ENCODE results near the gene CD82. TPM values are rescaled to one million over a fixed set of nuclear protein-coding genes. Genes with fewer than 3 reads are reported as not detected.

CD82 gene, protein sequence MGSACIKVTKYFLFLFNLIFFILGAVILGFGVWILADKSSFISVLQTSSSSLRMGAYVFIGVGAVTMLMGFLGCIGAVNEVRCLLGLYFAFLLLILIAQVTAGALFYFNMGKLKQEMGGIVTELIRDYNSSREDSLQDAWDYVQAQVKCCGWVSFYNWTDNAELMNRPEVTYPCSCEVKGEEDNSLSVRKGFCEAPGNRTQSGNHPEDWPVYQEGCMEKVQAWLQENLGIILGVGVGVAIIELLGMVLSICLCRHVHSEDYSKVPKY
- 127 TPM for polyA plus RNA-seq (2012; ENCODE audit: low read depth, missing spikeins)

DNA sequence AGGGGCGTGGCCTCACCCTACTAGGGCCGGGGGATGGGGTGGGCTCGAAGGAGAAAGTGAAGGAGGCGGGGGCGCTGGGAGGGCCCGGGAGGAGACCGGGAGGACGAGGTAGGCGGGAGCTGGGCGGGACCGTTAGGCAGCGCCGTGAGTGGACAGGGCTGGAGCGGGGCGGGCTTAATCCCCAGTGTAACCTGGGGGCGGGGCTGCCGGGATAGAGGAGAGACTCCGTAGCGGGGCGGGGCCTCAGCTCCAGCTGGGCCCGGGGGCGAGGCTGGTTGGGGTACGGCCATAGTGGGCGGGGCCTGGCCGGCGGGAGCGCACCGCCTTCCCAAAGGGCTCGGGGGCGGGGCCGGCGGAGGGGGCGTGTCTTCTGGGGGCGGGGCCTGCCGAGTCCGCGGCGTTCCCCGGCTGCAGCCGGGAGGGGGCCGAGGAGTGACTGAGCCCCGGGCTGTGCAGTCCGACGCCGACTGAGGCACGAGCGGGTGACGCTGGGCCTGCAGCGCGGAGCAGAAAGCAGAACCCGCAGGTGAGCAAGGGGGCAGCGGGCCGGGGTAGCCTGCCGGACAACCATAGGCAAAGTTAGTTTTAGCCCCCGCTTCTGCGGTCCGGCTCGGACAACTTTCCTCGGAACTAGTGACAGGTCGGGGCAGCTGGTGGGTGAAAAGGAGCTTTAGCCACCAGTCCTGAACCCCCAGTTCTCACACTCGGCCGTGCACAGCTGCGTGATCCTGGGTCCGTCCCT lies at the start of gene CD82:
Gene CD82, plus strand, starts transcription at position 453 of the 742 bp plus-strand sequence. CDS start 29,000 bp downstream, outside the sequence.
- peak; percentile 91 for DNase-seq (ENCODE audit: insufficient read length, low spot score)
- TF ChIP-seq PAX5 (IDR thresholded peaks at IDR 0.05; ENCODE audit: insufficient read depth, low read length, severe bottlenecking) (no peak), POLR2AphosphoS5 (IDR thresholded peaks at IDR 0.05; ENCODE audit: low read depth, low read length) (peak; percentile 86), POLR2A (IDR thresholded peaks at IDR 0.05; ENCODE audit: low read depth, low read length) (peak; percentile 89), TAF1 (IDR thresholded peaks at IDR 0.05; ENCODE audit: low read depth, low read length) (peak; percentile 70; the same call in 1 of the 2 replicates), POU2F2 (IDR thresholded peaks at IDR 0.05; ENCODE audit: low read depth, low read length) (0 out of 2 replicates have a peak, but pooled peaks have one; percentile 43), SPI1 (IDR thresholded peaks at IDR 0.05; ENCODE audit: low read depth, low read length) (no peak)
- peak; percentile 99 for FAIRE-seq

DNA sequence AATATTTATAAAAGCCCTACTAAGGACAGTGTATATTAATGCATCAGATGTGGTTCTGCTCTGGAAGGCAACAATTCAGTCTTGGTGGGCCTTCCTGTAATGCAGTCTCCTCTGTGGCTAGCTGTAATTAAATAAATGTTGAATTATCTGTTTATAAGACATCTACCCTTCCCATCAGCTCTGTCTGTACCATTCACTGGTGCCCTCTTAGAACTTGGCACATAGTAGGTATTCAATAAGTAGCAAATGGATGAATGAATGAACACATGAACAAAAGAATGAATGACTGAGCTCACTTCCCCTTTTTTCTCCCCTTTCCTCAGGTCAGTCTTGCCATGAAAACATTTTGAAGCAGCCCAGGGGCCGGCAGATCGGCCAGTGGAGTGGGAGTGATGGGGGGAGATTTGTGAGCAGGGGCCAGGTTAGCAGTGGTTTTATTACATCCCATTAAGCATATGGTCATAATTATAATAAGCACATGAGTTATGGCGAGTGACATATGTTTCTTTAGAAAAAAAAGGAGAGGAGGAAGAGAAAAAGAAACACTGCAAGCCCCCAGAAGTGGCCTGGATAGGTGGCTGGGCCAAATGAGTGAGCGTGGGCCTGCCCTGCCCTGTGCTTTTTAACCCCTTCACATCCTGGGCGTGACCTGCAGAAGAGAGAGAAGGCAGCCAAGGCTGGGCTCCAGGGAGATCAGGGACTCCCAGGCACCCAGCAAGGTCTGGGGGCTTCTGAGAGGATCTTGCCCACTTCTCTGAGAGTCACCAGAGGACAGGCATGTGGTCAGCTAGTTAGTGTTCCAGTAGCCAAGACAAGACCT lies 48.6 kb upstream of the CD82 start:
- DNase-seq (ENCODE audit: insufficient read length, low spot score): no peak
- FAIRE-seq: no peak
- no peak for TF ChIP-seq POLR2A (IDR thresholded peaks at IDR 0.05; ENCODE audit: low read depth, low read length)
- TF ChIP-seq TAF1 (IDR thresholded peaks at IDR 0.05; ENCODE audit: low read depth, low read length): no peak
- TF ChIP-seq SPI1 (IDR thresholded peaks at IDR 0.05; ENCODE audit: low read depth, low read length): peak; percentile 56
- TF ChIP-seq POU2F2 (IDR thresholded peaks at IDR 0.05; ENCODE audit: low read depth, low read length): no peak

DNA sequence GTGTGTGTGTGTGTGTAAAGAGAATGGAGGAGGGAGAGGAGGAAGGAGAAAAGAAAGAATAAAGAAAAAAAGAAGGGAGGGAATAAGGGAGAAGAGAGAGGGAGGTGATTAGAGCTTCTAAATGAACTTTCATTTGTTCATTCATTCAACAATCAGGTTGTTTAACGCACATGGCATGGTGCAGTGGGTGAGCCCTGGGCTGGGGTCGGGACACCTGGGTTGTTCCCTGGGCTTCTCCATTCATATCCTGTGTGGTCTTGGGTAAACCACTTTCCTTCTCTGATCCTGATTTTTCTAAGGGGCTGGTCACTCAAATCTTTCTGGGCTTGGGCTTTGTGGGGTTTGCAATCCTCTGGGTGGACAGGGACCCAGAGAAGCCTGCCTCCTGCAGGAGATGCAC lies 47.9 kb upstream of the CD82 start:
- FAIRE-seq: no peak
- DNase-seq (ENCODE audit: insufficient read length, low spot score): no peak
- no peak for TF ChIP-seq POU2F2 (IDR thresholded peaks at IDR 0.05; ENCODE audit: low read depth, low read length)
- no peak for TF ChIP-seq SPI1 (IDR thresholded peaks at IDR 0.05; ENCODE audit: low read depth, low read length)
- TF ChIP-seq POLR2A (IDR thresholded peaks at IDR 0.05; ENCODE audit: low read depth, low read length): no peak
- no peak for TF ChIP-seq TAF1 (IDR thresholded peaks at IDR 0.05; ENCODE audit: low read depth, low read length)

DNA sequence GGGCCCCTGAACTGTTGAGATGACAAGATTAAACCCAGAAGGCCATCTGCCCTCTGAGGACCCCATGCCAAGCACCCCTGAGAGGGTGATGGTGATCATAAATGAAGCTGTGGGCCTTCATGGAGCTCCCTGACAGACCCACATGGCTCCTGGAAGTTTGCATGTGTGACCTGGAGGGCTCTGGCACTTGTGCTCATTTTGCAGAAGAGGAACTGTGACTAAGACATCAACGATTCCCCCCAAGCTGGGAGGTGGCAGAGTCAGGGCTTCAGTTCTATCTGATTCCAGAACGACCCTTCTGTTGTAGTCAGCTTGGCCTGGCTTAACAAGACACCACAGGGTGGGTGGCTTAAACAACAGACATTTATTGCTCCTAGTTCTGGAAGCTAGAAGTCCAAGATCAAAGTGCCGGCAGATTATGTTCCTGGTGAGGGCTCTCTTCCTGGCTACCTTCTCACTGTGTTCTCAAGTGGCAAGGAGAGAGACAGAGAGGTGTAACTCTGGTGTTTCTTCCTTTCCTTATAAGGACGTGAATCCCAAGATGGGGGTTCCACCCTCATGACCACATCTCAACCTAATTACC lies 46.4 kb upstream of the CD82 start:
- FAIRE-seq (no peak), DNase-seq (ENCODE audit: insufficient read length, low spot score) (no peak)
- TF ChIP-seq POLR2AphosphoS5 (IDR thresholded peaks at IDR 0.05; ENCODE audit: low read depth, low read length) (no peak), SPI1 (IDR thresholded peaks at IDR 0.05; ENCODE audit: low read depth, low read length) (peak; percentile 14; the same call in 1 of the 2 replicates), POU2F2 (IDR thresholded peaks at IDR 0.05; ENCODE audit: low read depth, low read length) (no peak), TAF1 (IDR thresholded peaks at IDR 0.05; ENCODE audit: low read depth, low read length) (no peak), POLR2A (IDR thresholded peaks at IDR 0.05; ENCODE audit: low read depth, low read length) (no peak), PAX5 (IDR thresholded peaks at IDR 0.05; ENCODE audit: insufficient read depth, low read length, severe bottlenecking) (no peak)

DNA sequence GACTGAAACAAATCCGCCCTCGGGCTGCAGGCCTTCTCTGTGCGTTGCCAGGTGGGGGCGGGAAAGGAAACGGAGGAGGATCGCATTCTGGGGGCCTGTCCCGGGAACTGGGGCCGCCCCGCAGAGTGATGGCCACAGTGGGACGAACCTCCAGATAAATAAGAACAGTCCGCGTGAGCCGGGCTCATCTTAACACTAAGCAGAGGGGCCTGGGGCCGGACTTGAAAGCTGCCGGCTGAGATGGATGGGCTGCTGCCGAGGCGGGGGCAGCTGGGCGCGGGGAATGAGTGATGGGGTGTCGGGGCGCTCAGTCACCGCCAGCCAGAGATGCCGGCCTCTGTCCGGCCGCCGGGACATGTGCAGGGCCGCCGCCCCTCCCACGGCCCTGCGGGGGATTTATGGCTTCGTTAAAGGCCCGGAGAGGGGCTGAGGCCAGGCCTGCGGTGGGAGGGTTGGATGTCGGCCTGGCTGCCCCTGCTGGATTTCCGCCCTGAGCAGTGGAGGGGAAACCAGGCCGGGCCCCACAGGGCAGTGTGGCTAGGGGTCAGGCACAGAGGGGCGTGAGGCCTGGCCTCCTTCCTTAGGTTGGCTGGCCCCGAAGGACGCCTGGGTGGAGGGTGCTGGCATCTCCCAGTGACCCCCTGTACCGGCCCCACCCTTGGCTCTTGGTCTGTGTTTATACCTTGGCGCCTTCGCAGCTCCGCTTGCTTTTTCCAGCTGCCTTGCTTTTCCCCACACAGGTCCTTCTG lies 45.3 kb upstream of the CD82 start:
- FAIRE-seq (no peak), DNase-seq (ENCODE audit: insufficient read length, low spot score) (no peak)
- TF ChIP-seq POLR2A (IDR thresholded peaks at IDR 0.05; ENCODE audit: low read depth, low read length): no peak
- no peak for TF ChIP-seq PAX5 (IDR thresholded peaks at IDR 0.05; ENCODE audit: insufficient read depth, low read length, severe bottlenecking)
- no peak for TF ChIP-seq POU2F2 (IDR thresholded peaks at IDR 0.05; ENCODE audit: low read depth, low read length)
- TF ChIP-seq POLR2AphosphoS5 (IDR thresholded peaks at IDR 0.05; ENCODE audit: low read depth, low read length): no peak
- TF ChIP-seq SPI1 (IDR thresholded peaks at IDR 0.05; ENCODE audit: low read depth, low read length): no peak
- no peak for TF ChIP-seq TAF1 (IDR thresholded peaks at IDR 0.05; ENCODE audit: low read depth, low read length)

DNA sequence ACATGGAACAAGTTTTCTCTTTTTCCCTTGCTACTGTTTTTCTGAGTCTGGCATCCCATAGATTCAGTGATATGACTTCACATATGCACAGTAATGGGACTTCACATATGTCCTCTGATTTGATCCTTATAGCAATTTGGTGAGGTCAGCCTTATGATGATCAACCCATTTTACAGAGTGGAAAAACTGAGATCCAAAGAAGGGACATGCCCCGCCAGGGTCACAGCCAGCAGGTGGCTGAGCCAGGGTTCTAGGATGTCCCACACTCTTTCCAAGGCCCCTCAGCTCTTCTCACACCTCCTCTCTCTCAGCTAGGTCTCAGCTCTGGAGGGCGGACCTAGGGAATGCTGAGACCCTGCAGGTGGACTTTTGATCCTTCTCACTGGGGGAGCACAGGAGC lies 44.3 kb upstream of the CD82 start:
- TF ChIP-seq POLR2A (IDR thresholded peaks at IDR 0.05; ENCODE audit: low read depth, low read length): no peak
- TF ChIP-seq SPI1 (IDR thresholded peaks at IDR 0.05; ENCODE audit: low read depth, low read length): no peak
- no peak for TF ChIP-seq TAF1 (IDR thresholded peaks at IDR 0.05; ENCODE audit: low read depth, low read length)
- TF ChIP-seq PAX5 (IDR thresholded peaks at IDR 0.05; ENCODE audit: insufficient read depth, low read length, severe bottlenecking): no peak
- TF ChIP-seq POU2F2 (IDR thresholded peaks at IDR 0.05; ENCODE audit: low read depth, low read length): no peak
- no peak for TF ChIP-seq POLR2AphosphoS5 (IDR thresholded peaks at IDR 0.05; ENCODE audit: low read depth, low read length)
- no peak for FAIRE-seq
- DNase-seq (ENCODE audit: insufficient read length, low spot score): no peak

DNA sequence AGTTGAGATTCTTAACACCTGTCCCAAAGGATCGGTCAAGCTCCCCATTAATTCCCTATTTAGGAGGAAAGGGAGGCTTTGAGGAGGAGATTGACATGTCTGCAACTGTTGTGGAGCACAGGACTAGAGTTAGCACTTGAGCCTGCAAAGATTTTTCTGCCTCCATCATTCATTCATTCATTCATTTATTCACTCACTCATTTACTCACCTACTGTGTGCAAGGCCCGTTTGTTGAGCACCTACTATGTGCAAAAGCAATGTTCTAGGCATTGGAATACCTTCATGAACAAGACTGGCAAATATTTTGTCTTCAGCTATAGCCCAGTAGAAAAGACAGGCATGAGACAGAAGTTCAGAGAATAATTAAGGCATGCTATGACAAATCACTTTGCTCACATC lies 43.2 kb upstream of the CD82 start:
- TF ChIP-seq TAF1 (IDR thresholded peaks at IDR 0.05; ENCODE audit: low read depth, low read length) (no peak), PAX5 (IDR thresholded peaks at IDR 0.05; ENCODE audit: insufficient read depth, low read length, severe bottlenecking) (no peak), POLR2A (IDR thresholded peaks at IDR 0.05; ENCODE audit: low read depth, low read length) (no peak), SPI1 (IDR thresholded peaks at IDR 0.05; ENCODE audit: low read depth, low read length) (no peak), POU2F2 (IDR thresholded peaks at IDR 0.05; ENCODE audit: low read depth, low read length) (no peak), POLR2AphosphoS5 (IDR thresholded peaks at IDR 0.05; ENCODE audit: low read depth, low read length) (no peak)
- DNase-seq (ENCODE audit: insufficient read length, low spot score): no peak
- FAIRE-seq: no peak

DNA sequence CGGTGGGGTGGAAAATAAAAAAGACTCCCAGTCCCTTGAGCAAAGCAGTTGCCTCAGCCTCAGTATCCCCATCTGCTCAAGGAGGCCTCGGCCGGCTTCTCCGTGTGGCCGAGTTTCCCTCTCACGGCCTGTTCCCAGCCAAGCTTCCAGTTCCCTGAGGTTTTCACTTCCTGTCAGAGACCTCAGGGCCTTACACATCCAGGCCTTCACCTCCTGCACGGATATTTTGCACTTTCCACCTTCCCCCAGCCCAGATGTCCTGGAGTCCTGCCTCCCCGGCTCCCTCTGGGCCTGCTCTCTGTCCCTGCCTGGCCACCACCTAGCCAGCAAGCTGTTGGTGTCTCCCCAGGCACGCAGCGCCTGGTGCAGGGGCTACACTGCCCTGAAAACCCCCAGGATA lies 41.1 kb upstream of the CD82 start:
- FAIRE-seq (no peak), DNase-seq (ENCODE audit: insufficient read length, low spot score) (no peak)
- TF ChIP-seq POU2F2 (IDR thresholded peaks at IDR 0.05; ENCODE audit: low read depth, low read length): no peak
- no peak for TF ChIP-seq POLR2A (IDR thresholded peaks at IDR 0.05; ENCODE audit: low read depth, low read length)
